HCT116 (cell line): ENCODE results near the gene HAUS6. TPM values are rescaled to one million over a fixed set of nuclear protein-coding genes. Genes with fewer than 3 reads are reported as not detected.

ENCODE experiments used
- ATAC-seq: fragments of 200-7000 bp; cut with Tn5 transposase; 2 replicates; pipeline ENCODE4 v1.9.1; 2020; ENCODE audit warnings: mild to moderate bottlenecking, moderate library complexity
- BruUV-seq: library from RNA; stranded (reverse); fragments of 400-500 nt; replicated peaks from 2 replicates; lab custom pipeline; 2021; lab: Mats Ljungman, UMichigan
- CTCF ChIA-PET: fragments of 300-600 bp; sonication (Branson Sonifier 250); formaldehyde crosslinking; loops from one replicate; lab custom pipeline; 2021; ENCODE audit warnings: antibody characterized with exemption; lab: Charles Lee
- POLR2A ChIA-PET: fragments of 300-600, 350-600 bp; sonication (Branson Sonifier 250); formaldehyde crosslinking; loops from one replicate; lab custom pipeline; 2021; ENCODE audit warnings: antibody characterized with exemption; lab: Charles Lee
- RAD21 ChIA-PET, 2 experiments: fragments of 300-600 bp; sonication (Branson Sonifier 250); formaldehyde crosslinking; loops; one replicate each; lab custom pipeline; 2023; ENCODE audit warnings: low total read pairs in 2 of 2; ENCODE audit not compliant: uncharacterized antibody in 2 of 2, unreplicated experiment in 2 of 2, low non-redundant PET in 1 of 2; lab: Charles Lee
- DNase-seq: peaks from one replicate; pipeline ENCODE4 v3.0.0-alpha.2; 2010; ENCODE audit warnings: low read depth, low spot score
- H2AFZ ChIP-seq: fragments of 200-600 bp; shearing (Covaris generic), sonication (generic); 2 replicates; pipeline ENCODE4 v1.6.1; 2017; ENCODE audit warnings: low read depth, mixed run types, mixed read lengths, antibody characterized with exemption, low read length; ENCODE audit not compliant: poor library complexity, severe bottlenecking
- H3K27ac ChIP-seq: 2 replicates; pipeline ENCODE4 v1.5.1; 2012; ENCODE audit warnings: low read depth, low read length
- H3K27me3 ChIP-seq: fragments of 200-600 bp; sonication (generic); 2 replicates; pipeline ENCODE4 v1.6.1; 2016; ENCODE audit warnings: mixed run types, low read length, mixed read lengths; ENCODE audit not compliant: insufficient read depth
- H3K36me3 ChIP-seq, 2 experiments: fragments of 200-500 bp in 1 of 2; fragments of 200-600 bp in 1 of 2; sonication (Bioruptor generic) in 1 of 2; sonication (generic) in 1 of 2; 2 replicates each; pipeline versions ENCODE4 v1.5.1 to v1.6.1; 2014 to 2016; ENCODE audit warnings: low read length in 2 of 2, inconsistent platforms in 1 of 2, mixed read lengths in 1 of 2, mixed run types in 1 of 2; ENCODE audit not compliant: insufficient read depth in 2 of 2, control insufficient read depth in 1 of 2
- H3K4me1 ChIP-seq, 2 experiments: fragments of 200-600 bp in 1 of 2; sonication (generic) in 1 of 2; 2 replicates each; pipeline versions ENCODE4 v1.5.1 to v1.6.1; 2012 to 2017; ENCODE audit warnings: low read length in 2 of 2, inconsistent platforms in 1 of 2, mild to moderate bottlenecking in 1 of 2, mixed read lengths in 1 of 2, mixed run types in 1 of 2, moderate library complexity in 1 of 2; ENCODE audit not compliant: insufficient read depth in 2 of 2, control insufficient read depth in 1 of 2
- H3K4me2 ChIP-seq: fragments of 200-600 bp; sonication (generic); 2 replicates; pipeline ENCODE4 v1.6.1; 2017; ENCODE audit warnings: mixed run types, low read length, mixed read lengths
- H3K4me3 ChIP-seq, 2 experiments: fragments of 200-600 bp in 1 of 2; sonication (generic) in 1 of 2; replicated peaks in 1 of 2; 2 replicates each; pipeline ENCODE4 v1.5.1; 2011 to 2016; ENCODE audit warnings: low read length in 2 of 2, control low read depth in 1 of 2, low read depth in 1 of 2, mild to moderate bottlenecking in 1 of 2, mixed read lengths in 1 of 2, mixed run types in 1 of 2
- H3K79me2 ChIP-seq: fragments of 200-600 bp; sonication (generic); 2 replicates; pipeline ENCODE4 v1.6.1; 2017; ENCODE audit warnings: mild to moderate bottlenecking, mixed run types, low read length, moderate library complexity, mixed read lengths; ENCODE audit not compliant: insufficient read depth
- H3K9ac ChIP-seq: fragments of 200-600 bp; sonication (generic); 2 replicates; pipeline ENCODE4 v1.6.1; 2016; ENCODE audit warnings: low read length, mixed read lengths
- H3K9me2 ChIP-seq: fragments of 200-600 bp; sonication (generic), shearing (Covaris generic); 2 replicates; pipeline ENCODE4 v1.6.1; 2017; ENCODE audit warnings: mixed run types, mild to moderate bottlenecking, moderate library complexity; ENCODE audit not compliant: insufficient read depth
- H3K9me3 ChIP-seq, 2 experiments: fragments of 200-500 bp in 1 of 2; fragments of 200-600 bp in 1 of 2; sonication (Bioruptor generic) in 1 of 2; sonication (generic) in 1 of 2; 2 replicates each; pipeline ENCODE4 v1.6.1; 2014 to 2017; ENCODE audit warnings: low read length in 2 of 2, mixed read lengths in 2 of 2, inconsistent platforms in 1 of 2, low read depth in 1 of 2, mild to moderate bottlenecking in 1 of 2, mixed run types in 1 of 2, moderate library complexity in 1 of 2; ENCODE audit not compliant: control insufficient read depth in 1 of 2, insufficient read depth in 1 of 2
- H4K20me1 ChIP-seq: fragments of 200-600 bp; sonication (generic), shearing (Covaris generic); 2 replicates; pipeline ENCODE4 v1.6.1; 2017; ENCODE audit warnings: mixed run types, mild to moderate bottlenecking, moderate library complexity; ENCODE audit not compliant: insufficient read depth
- CBX3 ChIP-seq: IDR thresholded peaks from 2 replicates; pipeline ENCODE4 v1.6.1; 2012; ENCODE audit warnings: low read depth
- CEBPB ChIP-seq: IDR thresholded peaks from 2 replicates; pipeline ENCODE4 v1.6.1; 2012; ENCODE audit warnings: low read depth
- ELF1 ChIP-seq: IDR thresholded peaks from 2 replicates; pipeline ENCODE4 v1.6.1; 2012; ENCODE audit warnings: low read depth, borderline replicate concordance
- EZH2 ChIP-seq: fragments of 200-600 bp; sonication (generic); IDR thresholded peaks from 2 replicates; pipeline ENCODE4 v1.6.1; 2017; ENCODE audit warnings: antibody characterized with exemption, mixed run types
- EZH2phosphoT487 ChIP-seq: fragments of 200-600 bp; IDR thresholded peaks from 2 replicates; pipeline ENCODE4 v1.6.1; 2018; ENCODE audit warnings: antibody characterized with exemption, borderline replicate concordance
- FOSL1 ChIP-seq: IDR thresholded peaks from 2 replicates; pipeline ENCODE4 v1.6.1; 2012; ENCODE audit warnings: low read depth
- JUND ChIP-seq: IDR thresholded peaks from 2 replicates; pipeline ENCODE4 v1.6.1; 2012
- POLR2A ChIP-seq: IDR thresholded peaks from 2 replicates; pipeline ENCODE4 v1.7.0; 2011; ENCODE audit warnings: borderline replicate concordance; ENCODE audit not compliant: insufficient read depth, insufficient read length; ENCODE audit errors: extremely low read depth
- POLR2AphosphoS5 ChIP-seq: IDR thresholded peaks from 2 replicates; pipeline ENCODE4 v1.6.1; 2011; ENCODE audit warnings: mild to moderate bottlenecking, low read depth, low read length, moderate library complexity
- RAD21 ChIP-seq: IDR thresholded peaks from 2 replicates; pipeline ENCODE4 v1.6.1; 2012; ENCODE audit warnings: low read depth, mild to moderate bottlenecking
- SIN3A ChIP-seq: IDR thresholded peaks from 2 replicates; pipeline ENCODE4 v1.6.1; 2012; ENCODE audit warnings: low read depth
- SRF ChIP-seq: IDR thresholded peaks from 2 replicates; pipeline ENCODE4 v1.6.1; 2012; ENCODE audit warnings: low read depth
- TCF7L2 ChIP-seq: IDR thresholded peaks from 2 replicates; pipeline ENCODE4 v1.7.0; 2011; ENCODE audit warnings: borderline replicate concordance, inconsistent platforms; ENCODE audit not compliant: insufficient read depth, insufficient read length; ENCODE audit errors: extremely low read depth
- YY1 ChIP-seq: IDR thresholded peaks from 2 replicates; pipeline ENCODE4 v1.6.1; 2011; ENCODE audit warnings: low read length, low read depth, moderate library complexity, mild to moderate bottlenecking; ENCODE audit not compliant: insufficient replicate concordance; ENCODE audit errors: extremely low read depth
- ZNF274 ChIP-seq: fragments of 200-500 bp; sonication (Bioruptor generic); IDR thresholded peaks from 2 replicates; pipeline ENCODE4 v1.6.1; 2014; ENCODE audit warnings: mild to moderate bottlenecking, low read depth, low read length, inconsistent platforms
- intact Hi-C: fragments of 100-400 bp; cut with micrococcal nuclease; formaldehyde crosslinking; loops from 2 replicates; pipeline ENCODE4 v1.10.0; 2022
- total RNA-seq: library from RNA; stranded (reverse); gene quantifications from one replicate; pipeline ENCODE4 v1.2.1, GENCODE V29; 2021; ENCODE audit not compliant: unreplicated experiment
- TF ChIP-seq, protein P1 (sequence below): IDR thresholded peaks from 2 replicates; pipeline ENCODE4 v1.6.1; 2011; ENCODE audit warnings: mild to moderate bottlenecking, low read length, moderate library complexity; ENCODE audit not compliant: insufficient replicate concordance; ENCODE audit errors: extremely low read depth
- TF ChIP-seq, protein P2 (sequence below): IDR thresholded peaks from 2 replicates; pipeline ENCODE4 v1.6.1; 2012
- TF ChIP-seq, protein P3 (sequence below): IDR thresholded peaks from 2 replicates; pipeline ENCODE4 v1.6.1; 2012

Gene HAUS6
- total RNA-seq, 1 experiment from 2014 or later = 28.8 TPM

DNA sequence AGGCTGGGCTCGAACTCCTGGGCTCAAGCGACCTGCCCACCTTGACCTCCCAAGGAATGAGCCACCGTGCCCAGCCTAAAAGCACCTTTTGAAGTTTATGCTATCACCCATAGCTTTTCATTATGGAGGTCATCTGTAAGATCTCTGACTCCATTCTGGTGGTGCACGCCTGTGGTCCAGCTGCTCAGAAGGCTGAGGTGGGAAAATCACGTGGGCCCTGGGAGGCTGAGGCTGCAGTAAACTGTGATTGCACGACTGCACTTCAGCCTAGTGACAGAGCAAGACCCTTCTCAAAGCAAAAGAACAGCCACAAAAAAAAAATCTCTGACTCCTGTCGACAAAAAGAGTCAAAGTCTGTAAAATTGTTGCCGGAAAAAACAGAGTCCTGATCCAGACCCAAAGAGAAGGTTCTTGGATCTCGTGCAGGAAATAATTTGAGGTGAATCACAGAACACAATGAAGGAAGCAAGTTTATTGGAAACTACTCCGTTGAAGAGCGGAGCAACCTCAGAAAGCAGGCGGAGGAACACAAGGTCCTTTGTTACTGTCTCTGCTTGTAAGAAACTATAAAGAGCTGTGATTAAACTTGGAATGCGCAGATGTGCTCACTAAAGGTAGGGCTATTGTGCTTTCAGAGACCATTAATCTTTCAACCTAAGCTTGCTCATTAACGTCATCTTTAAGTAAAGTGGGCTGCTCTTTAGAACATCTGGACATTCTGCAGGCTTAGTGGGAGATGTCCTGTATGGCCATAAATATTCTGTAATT lies 2.0 kb upstream of the HAUS6 start:
- no peak overlapping the region for H3K27ac ChIP-seq
- ChIA-PET CTCF (interaction anchor here (1.3 kb wide), 1 partner anchor 19 kb away, joined by 4 read pairs; no protein-coding TSS in a partner anchor), RAD21 (no interaction called here), POLR2A (no interaction called here)
- H3K4me3 ChIP-seq = no peak overlapping the region
- H2AFZ ChIP-seq = no peak overlapping the region
- no peak for TF ChIP-seq POLR2A
- no peak for TF ChIP-seq TCF7L2
- TF ChIP-seq SRF = no peak
- TF ChIP-seq, protein P1, sequence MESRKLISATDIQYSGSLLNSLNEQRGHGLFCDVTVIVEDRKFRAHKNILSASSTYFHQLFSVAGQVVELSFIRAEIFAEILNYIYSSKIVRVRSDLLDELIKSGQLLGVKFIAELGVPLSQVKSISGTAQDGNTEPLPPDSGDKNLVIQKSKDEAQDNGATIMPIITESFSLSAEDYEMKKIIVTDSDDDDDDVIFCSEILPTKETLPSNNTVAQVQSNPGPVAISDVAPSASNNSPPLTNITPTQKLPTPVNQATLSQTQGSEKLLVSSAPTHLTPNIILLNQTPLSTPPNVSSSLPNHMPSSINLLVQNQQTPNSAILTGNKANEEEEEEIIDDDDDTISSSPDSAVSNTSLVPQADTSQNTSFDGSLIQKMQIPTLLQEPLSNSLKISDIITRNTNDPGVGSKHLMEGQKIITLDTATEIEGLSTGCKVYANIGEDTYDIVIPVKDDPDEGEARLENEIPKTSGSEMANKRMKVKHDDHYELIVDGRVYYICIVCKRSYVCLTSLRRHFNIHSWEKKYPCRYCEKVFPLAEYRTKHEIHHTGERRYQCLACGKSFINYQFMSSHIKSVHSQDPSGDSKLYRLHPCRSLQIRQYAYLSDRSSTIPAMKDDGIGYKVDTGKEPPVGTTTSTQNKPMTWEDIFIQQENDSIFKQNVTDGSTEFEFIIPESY = no peak
- TF ChIP-seq, protein P2, sequence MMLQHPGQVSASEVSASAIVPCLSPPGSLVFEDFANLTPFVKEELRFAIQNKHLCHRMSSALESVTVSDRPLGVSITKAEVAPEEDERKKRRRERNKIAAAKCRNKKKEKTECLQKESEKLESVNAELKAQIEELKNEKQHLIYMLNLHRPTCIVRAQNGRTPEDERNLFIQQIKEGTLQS = no peak
- TF ChIP-seq SIN3A = no peak
- TF ChIP-seq CBX3 = no peak
- TF ChIP-seq YY1 = no peak
- no peak for TF ChIP-seq JUND
- TF ChIP-seq POLR2AphosphoS5 = no peak
- TF ChIP-seq, protein P3, sequence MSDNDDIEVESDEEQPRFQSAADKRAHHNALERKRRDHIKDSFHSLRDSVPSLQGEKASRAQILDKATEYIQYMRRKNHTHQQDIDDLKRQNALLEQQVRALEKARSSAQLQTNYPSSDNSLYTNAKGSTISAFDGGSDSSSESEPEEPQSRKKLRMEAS = no peak
- TF ChIP-seq EZH2 = no peak
- TF ChIP-seq FOSL1 = no peak
- TF ChIP-seq ELF1 = no peak
- no peak for TF ChIP-seq RAD21
- no peak for TF ChIP-seq EZH2phosphoT487
- no peak for TF ChIP-seq ZNF274
- no peak for TF ChIP-seq CEBPB
- intact Hi-C loops = no loop called here
- no peak overlapping the region for H3K4me2 ChIP-seq
- H3K36me3 ChIP-seq = peaks cover 4 to 11% of the 10 kb centered on the region in 2 experiments; a peak in 2 of 4 replicates
- peaks cover 30% of the 10 kb centered on the region for H3K79me2 ChIP-seq
- H3K9ac ChIP-seq = no peak overlapping the region
- peaks cover 10% of the 10 kb centered on the region in 2 experiments; a peak in 2 of 4 replicates for H3K4me1 ChIP-seq
- no peak for DNase-seq
- no TSS peak for BruUV-seq
- H4K20me1 ChIP-seq = no peaks in the 10 kb centered on the region
- H3K9me3 ChIP-seq = no peaks in the 10 kb centered on the region
- ATAC-seq = no peak
- no peaks in the 10 kb centered on the region for H3K27me3 ChIP-seq
- H3K9me2 ChIP-seq = no peaks in the 10 kb centered on the region
